UCSD-AML1 (cell line): Measurements from ENCODE around the gene PARN.

ENCODE experiments used
- DNase-seq: peaks from one replicate; lab custom pipeline; 2025; ENCODE audit not compliant: unreplicated experiment; lab: John Stamatoyannopoulos, UW

Gene PARN

DNA sequence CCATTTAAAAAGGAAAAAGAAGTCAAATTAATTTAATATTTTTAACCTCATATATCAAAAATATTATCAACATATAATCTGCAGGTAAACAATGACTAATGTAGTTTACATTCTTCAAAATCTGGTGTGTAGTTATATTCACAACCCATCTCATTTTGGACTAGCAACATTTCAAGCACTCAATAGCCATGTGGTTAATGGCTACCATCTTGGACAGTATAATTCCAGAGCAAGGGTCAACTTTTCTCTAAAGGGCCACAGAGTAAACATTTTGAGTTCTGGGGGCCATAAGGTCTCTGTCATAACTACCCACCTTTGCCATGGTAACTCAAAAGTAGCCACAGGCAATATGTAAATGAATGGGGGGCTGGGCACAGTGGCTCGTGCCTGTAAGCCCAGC lies 153.9 kb downstream of the PARN start:
- DNase-seq, result no peak

DNA sequence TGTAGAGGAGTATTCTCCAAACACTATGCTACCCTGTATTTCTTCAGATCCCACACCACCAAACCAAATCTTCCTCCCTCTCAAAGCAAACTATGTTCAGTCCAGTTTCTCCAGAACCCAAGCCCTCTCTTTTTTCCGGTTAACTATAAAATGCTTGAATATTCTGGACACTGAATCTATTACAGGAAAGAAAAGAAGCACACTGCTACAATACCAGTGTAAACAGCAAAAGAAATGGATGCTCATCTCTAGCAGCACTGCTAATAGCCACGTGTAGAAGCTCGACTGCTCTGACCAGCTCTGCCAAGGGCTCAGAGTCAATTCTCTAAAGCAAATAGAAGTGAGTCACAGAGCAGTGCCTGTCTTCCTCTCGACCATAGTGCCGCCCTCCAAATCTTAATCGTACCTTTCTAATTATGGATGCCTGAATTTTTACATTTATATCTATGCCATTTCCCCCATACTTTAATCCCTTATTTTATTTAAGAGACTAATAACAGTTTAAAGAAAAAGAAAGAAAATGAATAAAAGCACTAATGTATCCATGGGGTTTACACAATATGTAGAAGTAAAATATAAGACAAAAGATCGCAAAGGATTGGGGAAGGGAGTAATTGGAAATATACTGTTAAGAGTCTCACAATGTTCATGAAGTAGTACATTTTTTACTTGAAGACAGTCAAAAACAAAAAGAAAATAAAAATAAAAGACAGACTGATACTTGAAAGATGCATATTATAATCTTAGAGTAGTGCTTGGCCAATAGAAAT lies 154.5 kb downstream of the PARN start:
- DNase-seq, result no peak

- DNase-seq, result no peak
These were observed 156.6 kb downstream of the PARN start for GRCh38 chr16:14473488-14473887.

DNA sequence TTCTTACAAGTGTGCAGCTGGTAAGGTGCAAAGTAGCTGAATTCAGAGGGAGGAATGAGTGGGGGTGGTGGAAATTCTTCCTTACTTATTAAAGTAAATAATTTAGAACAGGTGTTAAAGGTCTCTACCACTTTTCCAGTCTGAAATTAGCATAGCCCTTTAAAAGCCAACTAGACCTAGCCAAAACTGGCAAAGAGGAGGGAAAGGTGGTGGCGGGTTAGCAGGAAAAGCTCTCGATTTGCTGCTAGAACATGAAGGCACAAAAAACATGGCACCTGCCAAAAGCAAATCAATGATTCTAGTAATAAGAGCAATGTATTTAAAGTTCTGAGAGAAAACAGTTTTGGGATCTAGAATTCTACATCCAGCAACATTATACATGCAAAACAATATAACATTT lies 157.7 kb downstream of the PARN start:
- DNase-seq, result no peak

DNA sequence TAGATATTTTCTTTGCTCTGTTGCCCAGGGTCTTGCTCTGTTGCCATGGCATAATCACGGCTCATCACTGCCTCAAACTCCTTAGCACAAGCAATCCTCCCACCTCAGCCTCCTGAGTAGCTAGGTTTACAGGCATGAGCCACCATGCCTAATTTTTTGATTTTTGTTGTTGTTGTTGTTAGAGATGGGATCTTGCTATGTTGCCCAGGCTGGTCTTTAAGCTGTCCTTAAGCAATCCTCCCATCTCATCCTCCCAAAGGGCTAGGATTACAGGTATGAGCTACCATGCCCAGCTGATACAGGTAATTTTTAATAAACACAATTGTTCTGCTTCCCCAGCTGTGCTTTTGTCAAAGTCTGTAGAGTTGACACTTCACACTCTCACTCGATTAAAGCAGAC lies 159.3 kb downstream of the PARN start:
- no peak for DNase-seq

DNA sequence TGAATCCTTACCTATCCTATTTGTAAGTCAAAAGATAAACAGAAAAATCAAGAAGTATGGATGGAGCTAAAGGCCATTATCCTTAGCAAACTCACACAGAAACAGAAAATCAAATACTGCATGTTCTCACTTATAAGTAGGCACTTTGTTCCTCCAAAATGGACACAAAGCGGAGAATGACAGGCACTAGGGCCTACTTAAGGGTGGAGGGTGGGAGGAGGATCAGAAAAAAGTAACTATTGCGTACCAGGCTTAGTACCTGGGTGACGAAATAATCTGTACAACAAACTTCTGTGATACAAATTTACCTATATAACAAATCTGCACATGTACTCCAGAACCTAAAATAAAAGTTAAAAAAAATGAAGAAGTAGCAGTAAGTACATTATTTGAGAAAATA lies 164.3 kb downstream of the PARN start:
- no peak for DNase-seq

- no peak for DNase-seq
These were observed 165.3 kb downstream of the PARN start for GRCh38 chr16:14464796-14465195.

DNA sequence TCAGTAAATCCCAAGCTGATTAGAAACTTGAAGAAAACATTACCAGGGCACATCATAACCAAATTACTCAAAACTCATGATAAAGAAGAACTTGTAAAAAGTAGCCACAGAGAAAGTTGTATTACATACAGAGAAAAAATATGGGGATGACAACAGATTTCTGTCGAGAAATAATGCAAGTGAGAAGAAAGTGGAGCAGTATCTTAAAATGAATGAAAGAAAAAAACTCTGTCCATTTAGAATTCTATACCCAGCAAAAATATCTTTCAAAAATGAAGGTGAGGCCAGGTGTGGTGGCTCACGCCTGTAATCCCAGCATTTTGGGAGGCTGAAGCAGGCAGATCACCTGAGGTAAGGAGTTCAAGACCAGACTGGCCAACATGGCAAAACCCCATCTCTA lies 165.9 kb downstream of the PARN start:
- no peak for DNase-seq

GRCh38 chr16:14462811-14463210 lies 167.2 kb downstream of the PARN start:
- no peak for DNase-seq

- no peak for DNase-seq
These were observed 169.3 kb downstream of the PARN start for GRCh38 chr16:14460726-14461125.

GRCh38 chr16:14458576-14458975 lies 171.5 kb downstream of the PARN start:
- no peak for DNase-seq

GRCh38 chr16:14456793-14457481 lies 173.1 kb downstream of the PARN start:
- no peak for DNase-seq

DNA sequence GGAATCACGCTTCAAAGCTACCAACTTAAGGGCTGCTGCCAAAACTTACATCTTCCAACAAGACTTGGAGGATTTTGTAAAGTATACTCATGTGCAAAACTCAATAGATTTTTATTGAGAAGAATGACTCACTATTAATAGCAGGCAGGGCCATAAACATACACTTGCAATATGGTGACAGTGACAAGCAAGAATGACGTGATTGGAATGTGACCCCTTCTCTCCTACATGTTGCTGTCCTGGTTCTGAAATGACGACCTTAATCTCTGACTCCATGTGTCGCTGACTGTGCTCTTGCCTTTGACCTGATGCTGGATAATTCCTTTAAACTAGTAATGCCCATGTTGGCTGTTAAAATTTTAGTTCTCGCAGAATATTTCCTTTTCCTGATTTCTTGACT lies 174.5 kb downstream of the PARN start:
- no peak for DNase-seq

GRCh38 chr16:14454391-14454790 lies 175.7 kb downstream of the PARN start:
- DNase-seq, result no peak

GRCh38 chr16:14452066-14452465 lies 178.0 kb downstream of the PARN start:
- no peak for DNase-seq

GRCh38 chr16:14450846-14451245 lies 179.2 kb downstream of the PARN start:
- no peak for DNase-seq

GRCh38 chr16:14449790-14450480 lies 180.1 kb downstream of the PARN start:
- DNase-seq, result no peak

DNA sequence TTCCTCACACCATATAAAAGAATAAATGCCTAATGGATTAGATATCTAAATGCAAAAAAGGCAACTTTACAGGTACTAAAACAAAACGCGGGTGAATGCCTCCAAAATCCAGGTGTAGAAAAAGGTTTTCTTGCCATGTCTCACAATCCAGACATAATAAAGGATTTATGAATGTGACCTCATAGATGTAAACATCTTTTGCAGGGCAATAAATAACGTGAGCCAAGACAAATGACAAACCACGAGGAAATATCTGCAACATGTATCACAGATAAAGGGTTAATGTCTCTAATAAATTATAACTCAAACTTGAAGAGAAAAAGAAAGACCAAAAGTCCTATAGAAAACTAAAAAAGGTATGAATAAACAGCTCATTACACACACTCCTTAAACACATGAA lies 180.7 kb downstream of the PARN start:
- DNase-seq, result no peak

- DNase-seq, result no peak
These were observed 181.2 kb downstream of the PARN start for GRCh38 chr16:14448879-14449278.

DNA sequence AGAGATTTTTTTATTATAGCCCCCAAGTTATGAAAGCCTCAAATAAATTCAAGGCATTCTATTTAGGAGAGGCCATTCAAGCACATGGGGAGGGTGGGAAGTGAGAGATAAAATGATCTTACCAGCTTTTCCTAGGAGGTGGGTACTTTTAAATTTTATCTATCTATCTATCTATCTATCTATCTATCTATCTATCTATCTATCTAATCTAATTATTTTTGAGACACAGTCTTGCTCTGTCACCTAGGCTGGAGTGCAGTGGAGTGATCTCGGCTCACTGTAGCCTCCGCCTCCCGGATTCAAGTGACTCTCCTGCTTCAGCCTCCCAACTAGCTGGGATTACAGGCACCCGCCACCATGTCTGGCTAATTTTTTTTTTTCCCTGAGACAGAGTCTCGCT lies 182.3 kb downstream of the PARN start:
- no peak for DNase-seq

DNA sequence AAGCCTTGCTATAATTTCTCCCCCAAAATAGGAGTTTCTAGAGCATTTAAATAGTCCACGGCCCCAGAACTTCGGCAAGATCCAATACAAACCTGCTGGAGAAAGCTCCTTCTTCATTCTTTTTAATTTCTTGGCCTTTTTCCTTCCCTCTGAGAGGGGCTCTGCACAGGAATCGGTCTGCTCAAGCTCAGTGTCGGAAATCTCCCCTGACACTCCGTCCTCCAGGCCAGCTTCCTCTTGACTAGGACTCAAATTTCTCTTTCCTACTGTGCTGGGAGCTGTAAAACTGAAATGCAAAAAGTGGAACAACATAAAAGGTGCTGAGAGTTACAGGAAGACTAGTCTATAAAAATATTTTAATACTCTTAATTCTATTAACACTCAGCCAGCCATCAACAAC lies 183.3 kb downstream of the PARN start:
- no peak for DNase-seq
